NT2/D1 (cell line): ENCODE data around the gene PAPOLG.

ENCODE experiments used
- SUZ12 ChIP-seq: IDR thresholded peaks from 2 replicates; pipeline ENCODE4 v1.6.1; 2011; ENCODE audit not compliant: insufficient read length, insufficient read depth; ENCODE audit errors: extremely low read depth
- YY1 ChIP-seq: IDR thresholded peaks from 2 replicates; pipeline ENCODE4 v1.6.1; 2011; ENCODE audit not compliant: insufficient read length, insufficient read depth
- ZNF274 ChIP-seq: IDR thresholded peaks from 2 replicates; pipeline ENCODE4 v1.6.1; 2011; ENCODE audit warnings: mild to moderate bottlenecking, low read depth, low read length

- TF ChIP-seq SUZ12 (no peak), ZNF274 (no peak), YY1 (no peak)
These were observed 48.4 kb downstream of the PAPOLG start for GRCh38 chr2:60804473-60804872.
